Ishikawa (cell line): ENCODE results near the gene ADCYAP1.

ENCODE experiments used
- CEBPB ChIP-seq: IDR thresholded peaks from 2 replicates; pipeline ENCODE4 v1.6.1; 2012
- CREB1 ChIP-seq: IDR thresholded peaks from 2 replicates; pipeline ENCODE4 v1.6.1; 2012; ENCODE audit warnings: low read depth
- EGR1 ChIP-seq: IDR thresholded peaks from 2 replicates; pipeline ENCODE4 v1.6.1; 2012
- EP300 ChIP-seq: IDR thresholded peaks from 2 replicates; pipeline ENCODE4 v1.6.1; 2012; ENCODE audit warnings: borderline replicate concordance
- FOXM1 ChIP-seq: IDR thresholded peaks from 2 replicates; pipeline ENCODE4 v1.6.1; 2012; ENCODE audit warnings: low read depth, borderline replicate concordance
- MAX ChIP-seq: IDR thresholded peaks from 2 replicates; pipeline ENCODE4 v1.6.1; 2012
- NFIC ChIP-seq: IDR thresholded peaks from 2 replicates; pipeline ENCODE4 v1.6.1; 2012
- RAD21 ChIP-seq: IDR thresholded peaks from 2 replicates; pipeline ENCODE4 v1.6.1; 2012; ENCODE audit warnings: low read depth
- REST ChIP-seq: IDR thresholded peaks from 2 replicates; pipeline ENCODE4 v1.6.1; 2012; ENCODE audit warnings: low read depth, mild to moderate bottlenecking
- TAF1 ChIP-seq: IDR thresholded peaks from 2 replicates; pipeline ENCODE4 v1.6.1; 2012; ENCODE audit warnings: low read depth, mild to moderate bottlenecking
- TCF12 ChIP-seq: IDR thresholded peaks from 2 replicates; pipeline ENCODE4 v1.6.1; 2012; ENCODE audit warnings: low read depth
- TEAD4 ChIP-seq: IDR thresholded peaks from 2 replicates; pipeline ENCODE4 v1.6.1; 2012
- USF1 ChIP-seq: IDR thresholded peaks from 2 replicates; pipeline ENCODE4 v1.6.1; 2012
- YY1 ChIP-seq: IDR thresholded peaks from 2 replicates; pipeline ENCODE4 v1.6.1; 2012; ENCODE audit warnings: low read depth
- ZBTB7A ChIP-seq: IDR thresholded peaks from 2 replicates; pipeline ENCODE4 v1.6.1; 2012; ENCODE audit warnings: low read depth

The ADCYAP1 gene

GRCh38 chr18:875912-876311 is 28.8 kb upstream of the ADCYAP1 start:
- TF ChIP-seq EP300: no peak
- TF ChIP-seq TCF12: no peak
- TF ChIP-seq FOXM1: no peak
- no peak for TF ChIP-seq EGR1
- no peak for TF ChIP-seq TAF1
- no peak for TF ChIP-seq REST
- TF ChIP-seq YY1: no peak
- no peak for TF ChIP-seq MAX
- TF ChIP-seq NFIC: no peak
- TF ChIP-seq ZBTB7A: no peak
- TF ChIP-seq USF1: no peak
- TF ChIP-seq CEBPB: no peak
- no peak for TF ChIP-seq CREB1
- no peak for TF ChIP-seq RAD21
- no peak for TF ChIP-seq TEAD4

GRCh38 chr18:877238-877637 is 27.4 kb upstream of the ADCYAP1 start:
- TF ChIP-seq TCF12: no peak
- no peak for TF ChIP-seq ZBTB7A
- no peak for TF ChIP-seq USF1
- TF ChIP-seq MAX: no peak
- no peak for TF ChIP-seq REST
- TF ChIP-seq YY1: no peak
- TF ChIP-seq FOXM1: no peak
- TF ChIP-seq TAF1: no peak
- TF ChIP-seq EP300: no peak
- TF ChIP-seq CREB1: no peak
- TF ChIP-seq RAD21: no peak
- TF ChIP-seq EGR1: no peak
- TF ChIP-seq CEBPB: no peak
- TF ChIP-seq NFIC: no peak
- no peak for TF ChIP-seq TEAD4

GRCh38 chr18:886076-886475 is 18.6 kb upstream of the ADCYAP1 start:
- no peak for TF ChIP-seq YY1
- TF ChIP-seq TEAD4: no peak
- TF ChIP-seq TCF12: no peak
- TF ChIP-seq CEBPB: no peak
- TF ChIP-seq RAD21: no peak
- TF ChIP-seq MAX: no peak
- no peak for TF ChIP-seq ZBTB7A
- TF ChIP-seq REST: no peak
- TF ChIP-seq EP300: no peak
- TF ChIP-seq FOXM1: no peak
- TF ChIP-seq TAF1: no peak
- TF ChIP-seq USF1: no peak

- TF ChIP-seq MAX (no peak), RAD21 (no peak)
Measured at GRCh38 chr18:887716-888115, 17.0 kb upstream of the ADCYAP1 start.
